ENCODE results near the gene TNFSF4. TPM values are rescaled to one million over a fixed set of nuclear protein-coding genes. Genes with fewer than 3 reads are reported as not detected.

Gene TNFSF4
- total RNA-seq, 2 donors from 2014 or later = 3.3 to 6.2 TPM

- H3K9ac ChIP-seq (ENCODE audit: extremely low read depth, low read length, poor library complexity, severe bottlenecking) = no peak overlapping the region
- TF ChIP-seq CTCF (conservative IDR thresholded peaks at IDR 0.05) = no peak
- 90% methylated on average over 1 of the region's 1 CpG; no CpG with 5 or more reads in 1 of the 2 experiments for WGBS, 2 experiments (ENCODE audit: insufficient coverage in 1 of 2, insufficient read length in 1 of 2)
- H3K4me3 ChIP-seq (ENCODE audit: low read length) = no peak overlapping the region
- H3K27ac ChIP-seq (ENCODE audit: low read depth, low read length) = no peak overlapping the region
- H3K4me3 Mint-ChIP-seq = no peak overlapping the region
- no peaks in the 10 kb centered on the region for H3K27me3 ChIP-seq (ENCODE audit: control insufficient read depth, insufficient read depth, low read length, poor library complexity, severe bottlenecking)
- H3K9me3 ChIP-seq (ENCODE audit: control insufficient read depth, low read length) = peaks cover 11% of the 10 kb centered on the region
- peaks cover 26% of the 10 kb centered on the region for H3K9me3 Mint-ChIP-seq
- peaks cover 3% of the 10 kb centered on the region for H3K36me3 Mint-ChIP-seq (ENCODE audit: low read depth)
- no peaks in the 10 kb centered on the region for H3K36me3 ChIP-seq (ENCODE audit: control insufficient read depth, insufficient read depth, low read length)
- DNase-seq = no peak
- H3K4me1 ChIP-seq (ENCODE audit: control insufficient read depth, insufficient read depth, low read length) = no peaks in the 10 kb centered on the region
- no peaks in the 10 kb centered on the region for H3K27me3 Mint-ChIP-seq (ENCODE audit: insufficient read depth)
- H3K4me1 Mint-ChIP-seq = no peaks in the 10 kb centered on the region
- no peak overlapping the region for H3K27ac Mint-ChIP-seq
These were observed 36.2 kb upstream of the TNFSF4 start for GRCh38 chr1:173243300-173243699.

DNA sequence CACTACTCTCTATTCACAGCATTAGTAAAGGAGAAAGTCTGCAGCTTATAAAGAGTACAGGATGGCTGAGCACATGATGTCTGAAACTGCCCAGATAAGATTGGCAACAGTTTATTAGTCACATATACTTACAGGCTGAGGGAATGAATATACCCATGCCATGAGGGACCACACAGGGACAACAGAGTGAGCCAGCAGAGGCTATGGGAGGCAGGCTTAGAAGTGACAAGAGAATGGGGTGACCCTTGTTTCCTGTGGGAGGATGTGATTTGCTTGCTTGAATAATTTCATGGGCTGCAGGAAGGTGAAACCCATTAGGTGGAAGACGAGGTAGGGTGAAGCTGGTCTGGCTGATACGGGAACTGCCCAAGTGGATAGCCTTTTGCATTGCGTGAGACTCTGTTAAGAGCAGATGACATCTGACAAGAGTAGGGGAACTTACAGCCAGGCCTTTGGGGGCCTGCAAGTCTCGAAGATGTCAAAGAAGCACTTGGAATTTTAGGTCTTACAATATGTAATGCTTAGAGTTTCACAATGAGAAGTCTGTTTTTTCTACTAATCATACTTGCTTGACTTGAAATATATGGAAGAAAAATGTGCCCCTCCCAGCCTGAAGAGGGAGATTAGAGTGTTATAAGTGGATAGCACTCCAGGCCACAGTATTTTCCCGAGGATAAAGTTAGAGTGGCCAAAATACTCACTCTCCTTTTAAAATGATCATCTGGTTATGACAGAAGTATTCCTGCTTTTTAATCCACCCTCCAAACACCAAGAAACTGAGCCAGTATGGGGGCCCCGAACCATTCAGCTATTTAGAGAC lies 34.6 kb upstream of the TNFSF4 start:
- Mint-ChIP-seq H3K27ac (no peak overlapping the region), H3K4me3 (no peak overlapping the region), H3K9me3 (peaks cover 26% of the 10 kb centered on the region), H3K36me3 (ENCODE audit: low read depth) (peaks cover 3% of the 10 kb centered on the region), H3K27me3 (ENCODE audit: insufficient read depth) (no peaks in the 10 kb centered on the region), H3K4me1 (no peaks in the 10 kb centered on the region)
- Histone ChIP-seq H3K9ac (ENCODE audit: extremely low read depth, low read length, poor library complexity, severe bottlenecking) (no peak overlapping the region), H3K9me3 (ENCODE audit: control insufficient read depth, low read length) (peaks cover 11% of the 10 kb centered on the region), H3K27me3 (ENCODE audit: control insufficient read depth, insufficient read depth, low read length, poor library complexity, severe bottlenecking) (no peaks in the 10 kb centered on the region), H3K4me1 (ENCODE audit: control insufficient read depth, insufficient read depth, low read length) (no peaks in the 10 kb centered on the region), H3K36me3 (ENCODE audit: control insufficient read depth, insufficient read depth, low read length) (no peaks in the 10 kb centered on the region), H3K4me3 (ENCODE audit: low read length) (no peak overlapping the region), H3K27ac (ENCODE audit: low read depth, low read length) (no peak overlapping the region)
- DNase-seq = no peak
- TF ChIP-seq CTCF (conservative IDR thresholded peaks at IDR 0.05) = no peak
- 93 to 96% methylated on average over 4 to 6 of the region's 6 CpGs for WGBS, 2 experiments (ENCODE audit: insufficient coverage in 1 of 2, insufficient read length in 1 of 2)

- Mint-ChIP-seq H3K4me3 (no peak overlapping the region), H3K4me1 (no peaks in the 10 kb centered on the region), H3K36me3 (ENCODE audit: low read depth) (peaks cover 3% of the 10 kb centered on the region), H3K9me3 (peaks cover 26% of the 10 kb centered on the region), H3K27me3 (ENCODE audit: insufficient read depth) (no peaks in the 10 kb centered on the region), H3K27ac (no peak overlapping the region)
- H3K27ac ChIP-seq (ENCODE audit: low read depth, low read length) = no peak overlapping the region
- TF ChIP-seq CTCF (conservative IDR thresholded peaks at IDR 0.05) = no peak
- no peak for DNase-seq
- no peaks in the 10 kb centered on the region for H3K27me3 ChIP-seq (ENCODE audit: control insufficient read depth, insufficient read depth, low read length, poor library complexity, severe bottlenecking)
- H3K4me3 ChIP-seq (ENCODE audit: low read length) = no peak overlapping the region
- H3K36me3 ChIP-seq (ENCODE audit: control insufficient read depth, insufficient read depth, low read length) = no peaks in the 10 kb centered on the region
- peaks cover 11% of the 10 kb centered on the region for H3K9me3 ChIP-seq (ENCODE audit: control insufficient read depth, low read length)
- H3K4me1 ChIP-seq (ENCODE audit: control insufficient read depth, insufficient read depth, low read length) = no peaks in the 10 kb centered on the region
- H3K9ac ChIP-seq (ENCODE audit: extremely low read depth, low read length, poor library complexity, severe bottlenecking) = no peak overlapping the region
These were observed 33.5 kb upstream of the TNFSF4 start for GRCh38 chr1:173240609-173241008.
